ENCODE measurements around the gene KPNA6. TPM values are rescaled to one million over a fixed set of nuclear protein-coding genes. Genes with fewer than 3 reads are reported as not detected.

KPNA6 gene
- total and polyA plus RNA-seq, 2 of the 4 experiments (the other 2 are of a cell fraction) = 27.0 to 50.7 TPM

- TF ChIP-seq CTCF (conservative IDR thresholded peaks at IDR 0.05; ENCODE audit: low read depth, low read length) = peak; percentile 83
- TF ChIP-seq POLR2A (IDR thresholded peaks at IDR 0.05; ENCODE audit: low read depth, low read length) = no peak
These were observed 108.0 kb downstream of the KPNA6 start (continued) for GRCh38 chr1:32215629-32216480.

GRCh38 chr1:32216566-32216965 is 108.7 kb downstream of the KPNA6 start:
- H2BK20ac ChIP-seq (ENCODE audit: low read depth, low read length) = no peak overlapping the region
- H3K9ac ChIP-seq (ENCODE audit: low read depth, low read length) = no peak overlapping the region
- no CpG with 5 or more reads among the region's 5 CpGs for WGBS, 2 experiments (ENCODE audit: extremely low coverage in 2 of 2, insufficient read length in 1 of 2)
- intact Hi-C loops (cut with micrococcal nuclease) = no loop called here
- H2AK9ac ChIP-seq (replicated peaks; ENCODE audit: low read depth, low read length, poor library complexity) = no peak overlapping the region
- no peaks in the 10 kb centered on the region for H3K9me3 ChIP-seq (ENCODE audit: control insufficient read depth, insufficient read depth, low read length)
- H2BK5ac ChIP-seq (ENCODE audit: low read depth, low read length, poor library complexity, severe bottlenecking) = no peak overlapping the region
- H4K5ac ChIP-seq (ENCODE audit: low read depth, low read length) = no peak overlapping the region
- no peak overlapping the region for H2AK5ac ChIP-seq (ENCODE audit: low read depth, low read length)
- H3K14ac ChIP-seq (replicated peaks; ENCODE audit: low read depth, low read length) = no peak overlapping the region
- H4K91ac ChIP-seq (ENCODE audit: insufficient read depth, low read depth, low read length) = no peak overlapping the region
- H3K4me3 ChIP-seq (ENCODE audit: insufficient read depth, low read depth, low read length) = no peak overlapping the region
- peaks cover 9% of the 10 kb centered on the region for H3K9me1 ChIP-seq (ENCODE audit: insufficient read depth, low read length)
- H3K4me2 ChIP-seq (ENCODE audit: low read depth, low read length) = no peak overlapping the region
- dilution Hi-C loops (cut with HindIII; ENCODE audit: low sequenced_read_pairs, unreplicated experiment) = no loop called here
- no peaks in the 10 kb centered on the region for H3K27me3 ChIP-seq (ENCODE audit: control insufficient read depth, insufficient read depth, low read length)
- H4K20me1 ChIP-seq (ENCODE audit: insufficient read depth, low read length) = no peaks in the 10 kb centered on the region; the same call in 1 of the 2 replicates
- no peak overlapping the region for H2BK120ac ChIP-seq (ENCODE audit: low read depth, low read length)
- no peak overlapping the region for H4K8ac ChIP-seq (ENCODE audit: low read depth in 2 of 2, low read length in 2 of 2)
- no peak for DNase-seq
- POLR2A ChIA-PET (ENCODE audit: unreplicated experiment) = no interaction called here
- BruUV-seq (replicated peaks) = no TSS peak
- H2BK15ac ChIP-seq (ENCODE audit: low read depth, low read length) = no peak overlapping the region
- H3K36me3 ChIP-seq (ENCODE audit: control insufficient read depth, insufficient read depth, low read length) = peaks cover 35% of the 10 kb centered on the region
- in situ Hi-C loops (cut with MboI; ENCODE audit: low sequenced_read_pairs) = loop anchor here (10.0 kb wide), 1 partner anchor 108 kb away; no protein-coding TSS in a partner anchor
- CTCF ChIA-PET = interaction anchor here (0.8 to 1.5 kb wide), 3 partner anchors 11 to 178 kb away, joined by 4 to 5 read pairs (median 4); partner anchors contain the start of genes BSDC1 and IQCC
- no peak overlapping the region for H3K18ac ChIP-seq (ENCODE audit: low read depth, low read length)
- H3K27ac ChIP-seq (ENCODE audit: insufficient read depth, low read length) = no peak overlapping the region
- no peak overlapping the region for H2AFZ ChIP-seq (replicated peaks; ENCODE audit: low read length, poor library complexity)
- H3K4ac ChIP-seq (ENCODE audit: low read depth, low read length) = no peak overlapping the region
- no peak overlapping the region for H3K23ac ChIP-seq (ENCODE audit: low read depth, low read length)
- H3K4me1 ChIP-seq (ENCODE audit: control insufficient read depth, insufficient read depth, low read length) = peaks cover 9% of the 10 kb centered on the region
- H3K79me1 ChIP-seq (ENCODE audit: low read depth in 1 of 2, low read length in 2 of 2) = peaks cover 19 to 45% of the 10 kb centered on the region in 2 experiments
- no peak for ATAC-seq (ENCODE audit: low read depth)
- H3K56ac ChIP-seq (ENCODE audit: extremely low read depth, insufficient read depth, low read length) = no peak overlapping the region
- TF ChIP-seq ELK1 (IDR thresholded peaks at IDR 0.05; ENCODE audit: borderline replicate concordance, low read depth, low read length) (no peak), CEBPB (IDR thresholded peaks at IDR 0.05; ENCODE audit: low read depth, low read length) (no peak), RFX5 (IDR thresholded peaks at IDR 0.05; ENCODE audit: low read depth, low read length) (no peak), SMC3 (IDR thresholded peaks at IDR 0.05; ENCODE audit: low read depth, low read length) (no peak), NFE2L2 (IDR thresholded peaks at IDR 0.05; ENCODE audit: low read depth, low read length) (no peak), CTCF (conservative IDR thresholded peaks at IDR 0.05; ENCODE audit: low read depth, low read length) (no peak), MAFK (IDR thresholded peaks at IDR 0.05; ENCODE audit: low read depth, low read length) (no peak), RAD21 (IDR thresholded peaks at IDR 0.05; ENCODE audit: low read length) (no peak), MAZ (IDR thresholded peaks at IDR 0.05; ENCODE audit: borderline replicate concordance, low read depth, low read length) (no peak)

Data from IMR-90 (cell line).